HS-27A (cell line): ENCODE results near the gene PPFIA4.

Experiments
- DNase-seq: peaks from one replicate; pipeline ENCODE4 v3.0.0-alpha.2; 2012; ENCODE audit warnings: low read depth, missing footprints

PPFIA4 gene

DNA sequence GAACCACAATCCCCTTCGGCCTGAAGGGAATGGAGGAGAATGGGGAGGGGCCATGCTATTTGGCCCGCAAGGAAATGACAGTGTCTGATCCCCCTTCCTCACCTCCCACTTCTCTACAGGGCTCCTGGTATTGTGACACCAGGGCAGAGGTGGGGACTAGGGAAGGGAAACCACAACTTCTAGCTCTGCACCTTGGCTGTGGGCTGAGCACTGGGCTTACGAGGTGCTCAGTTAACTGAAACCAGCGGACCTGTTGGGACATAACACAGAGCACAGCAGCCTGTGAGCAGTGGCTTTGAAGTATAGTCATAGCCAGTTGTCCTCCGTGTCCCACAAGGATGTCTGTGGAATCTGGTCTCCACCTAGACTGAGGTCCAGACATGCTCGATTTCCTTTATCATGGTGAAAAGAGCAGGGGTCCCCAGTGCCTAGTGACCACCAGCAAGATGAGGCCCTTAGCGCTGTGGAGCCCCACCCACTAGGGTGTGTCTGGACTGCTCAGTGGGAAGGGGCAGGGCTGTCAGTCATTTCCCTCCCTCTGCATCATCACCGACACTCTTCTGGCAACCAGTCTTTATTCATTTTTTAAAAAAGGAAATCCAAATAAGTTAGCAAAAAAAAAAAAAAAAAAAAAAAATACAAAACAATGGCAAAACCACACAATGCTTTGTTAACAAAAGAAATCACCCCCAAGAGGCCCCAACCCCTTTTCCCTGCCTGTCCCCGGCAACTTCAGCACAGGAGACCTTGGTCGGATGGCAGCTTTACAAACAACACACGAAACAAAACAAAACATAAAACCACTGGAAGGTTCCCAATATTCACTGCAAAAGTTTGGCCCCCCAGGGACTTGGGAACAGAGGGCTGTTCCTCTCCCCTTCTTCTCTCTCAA lies 56.5 kb downstream of the PPFIA4 start:
- DNase-seq: no peak

DNA sequence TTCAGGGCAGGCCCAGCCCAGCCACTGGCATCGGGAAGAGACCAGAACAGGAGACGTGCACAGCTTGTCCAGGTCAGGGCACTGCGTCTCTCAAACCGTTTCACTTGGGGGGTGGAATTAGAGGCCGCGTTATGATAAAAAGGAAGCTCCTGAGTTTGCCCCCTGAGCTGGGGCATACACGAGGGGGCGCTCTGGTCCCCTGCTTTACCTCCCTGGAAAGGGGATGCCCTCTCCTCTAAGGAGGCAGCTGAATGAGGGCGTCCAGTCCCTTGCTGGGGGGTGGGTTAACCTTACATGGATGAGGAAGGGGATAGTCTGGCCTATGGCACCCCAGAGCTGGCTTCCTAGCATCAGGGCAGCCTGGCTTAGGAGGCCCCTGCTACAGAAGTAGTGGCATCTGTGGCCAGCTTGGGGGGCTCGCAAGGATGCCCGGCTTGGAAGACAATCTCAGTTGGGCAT lies 57.2 kb downstream of the PPFIA4 start:
- no peak for DNase-seq

DNA sequence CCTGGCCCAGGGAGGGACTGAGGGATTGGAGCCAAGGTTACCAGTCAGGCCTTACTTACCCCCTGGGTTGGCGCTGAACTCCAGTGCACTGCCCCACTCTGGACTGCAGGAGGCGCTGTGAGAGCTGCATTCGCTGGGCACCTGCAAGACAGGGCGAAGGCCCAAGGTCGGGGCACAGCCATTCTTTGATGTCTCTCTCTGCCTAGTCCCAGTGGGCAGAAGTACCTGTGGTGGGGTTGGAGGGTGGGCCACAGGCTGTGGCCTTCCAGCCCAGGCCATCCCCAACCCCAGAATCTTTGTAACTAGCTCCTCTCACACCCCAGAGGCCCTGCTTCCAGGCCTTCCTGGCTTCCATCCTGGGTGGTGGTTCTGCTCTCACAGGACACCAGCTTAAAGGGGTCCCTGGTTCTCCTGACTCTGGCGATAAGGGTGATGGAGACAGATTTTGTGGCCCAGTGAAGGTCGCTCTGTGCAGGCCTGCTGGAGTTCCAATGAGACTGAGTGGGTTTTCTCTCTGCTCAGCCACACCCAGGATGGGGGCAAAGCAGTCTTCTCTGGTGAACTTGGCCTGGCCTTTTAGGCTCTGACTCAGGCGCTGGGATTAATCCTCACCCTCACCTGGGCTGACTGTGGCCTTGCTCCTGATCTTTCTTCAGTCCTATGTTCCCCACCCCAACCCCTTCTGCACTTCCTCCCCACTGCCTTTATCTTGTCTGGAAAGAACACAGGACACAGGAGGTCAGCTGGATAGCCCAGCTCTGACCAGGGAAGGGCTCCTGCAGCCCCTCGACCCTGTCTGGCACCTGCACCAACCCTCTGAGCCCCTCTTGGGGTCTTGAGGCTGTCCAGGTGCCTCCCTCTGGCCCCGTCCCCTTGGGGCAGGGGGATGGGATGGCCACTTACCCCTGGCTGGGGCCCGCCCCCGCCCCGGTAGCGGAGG lies 58.6 kb downstream of the PPFIA4 start:
- no peak for DNase-seq

DNA sequence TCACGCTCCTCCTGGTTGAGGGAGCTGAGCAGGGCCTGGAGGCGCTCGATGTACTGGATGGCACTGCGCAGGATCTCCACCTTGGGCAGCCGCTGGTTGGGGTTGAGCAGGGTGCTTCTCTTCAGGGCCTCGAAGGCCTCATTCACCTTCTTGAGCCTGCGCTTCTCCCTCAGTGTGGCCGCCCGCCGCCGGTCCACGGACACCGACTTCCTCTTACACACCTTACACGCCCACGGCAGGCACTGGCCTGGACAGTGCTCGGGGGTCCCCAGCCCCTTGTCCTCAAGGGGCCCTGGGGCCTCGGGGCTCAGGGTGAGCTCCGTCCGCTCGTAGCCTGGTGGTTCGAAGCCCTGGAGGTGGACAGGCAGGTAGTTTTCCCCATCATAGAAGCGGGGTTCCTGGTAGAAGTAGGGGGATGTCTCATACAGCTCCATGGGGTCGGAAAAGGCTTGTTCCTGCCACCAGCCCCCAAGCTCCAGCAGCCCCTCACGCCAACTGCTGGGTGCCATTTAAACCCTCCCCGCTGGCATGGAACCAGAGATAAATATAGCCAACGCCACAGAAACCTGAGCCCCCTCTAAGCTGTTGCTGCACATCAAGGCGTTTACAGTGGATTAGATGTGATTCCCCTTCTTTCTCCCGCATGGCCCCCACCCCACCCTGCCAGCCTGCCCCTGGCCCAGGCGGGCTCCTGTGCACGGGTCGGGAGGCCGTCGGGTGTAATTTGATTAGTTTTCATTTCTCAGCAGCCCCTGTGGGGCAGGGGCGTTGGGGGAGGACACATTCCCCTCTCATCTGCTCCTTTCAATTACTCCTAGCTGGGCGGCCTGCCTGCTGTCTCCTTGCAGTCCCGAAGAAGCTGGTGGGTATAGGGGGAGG lies 59.5 kb downstream of the PPFIA4 start, which contains the start of gene MYOG:
Gene MYOG (minus strand): TSS at position 485 of the 879 bp plus-strand sequence. CDS start 51 bp downstream, at position 434.
- DNase-seq: no peak

DNA sequence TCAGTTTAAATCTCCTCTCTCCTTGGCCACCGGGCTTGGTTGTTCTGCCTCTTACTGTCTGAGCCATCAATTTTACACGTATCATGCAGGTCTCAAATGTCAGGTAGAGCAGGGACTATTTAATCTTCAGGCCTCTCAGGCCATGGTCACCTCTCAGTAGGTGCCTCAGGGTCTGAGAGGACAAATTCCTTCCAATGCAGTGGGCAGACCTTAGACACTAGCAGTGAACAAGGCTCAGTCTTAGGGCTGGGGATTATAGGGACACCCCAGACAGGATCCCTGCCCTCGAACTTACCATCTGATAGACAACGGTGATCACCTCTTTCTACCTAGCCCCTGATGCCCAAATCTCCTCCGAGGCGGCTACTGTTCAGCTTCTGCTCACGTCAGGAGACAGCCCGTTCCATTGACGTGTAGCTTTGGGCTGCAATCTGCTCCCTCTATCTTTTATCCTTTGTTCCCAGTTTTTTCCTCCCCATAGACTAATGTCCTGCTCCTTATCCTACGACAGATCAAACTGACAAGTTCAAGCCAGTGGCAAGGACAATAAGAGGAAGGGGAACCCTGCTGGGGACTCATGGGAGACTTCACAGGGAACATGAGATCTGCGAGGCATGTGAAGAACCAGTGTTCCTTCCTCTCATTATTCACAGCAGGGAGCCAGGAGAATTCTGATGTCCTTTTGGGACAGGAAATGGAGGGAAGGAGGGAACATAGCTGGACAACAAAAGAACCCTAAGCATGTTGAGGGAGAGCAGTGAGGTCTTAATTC lies 60.9 kb downstream of the PPFIA4 start:
- DNase-seq: no peak

DNA sequence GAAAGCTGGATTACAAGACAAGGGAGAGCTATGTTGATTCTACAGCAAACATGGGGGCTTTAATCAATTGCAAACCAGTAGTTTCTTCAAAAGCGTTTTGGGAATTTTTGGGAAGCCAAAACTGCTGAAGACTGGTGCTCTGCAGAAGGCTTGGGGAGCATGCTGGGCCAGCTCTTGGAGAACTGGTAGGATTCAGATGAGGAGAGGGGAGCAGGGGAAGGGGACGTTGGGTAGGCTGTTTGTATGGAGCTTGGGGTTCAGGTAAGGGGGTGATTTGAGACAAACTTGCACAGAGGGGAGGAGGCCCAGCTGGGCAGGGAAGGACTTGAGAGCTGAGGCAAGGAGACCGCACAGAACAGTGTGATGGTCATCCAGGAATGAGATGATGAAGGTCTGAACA lies 62.1 kb downstream of the PPFIA4 start:
- DNase-seq: no peak

DNA sequence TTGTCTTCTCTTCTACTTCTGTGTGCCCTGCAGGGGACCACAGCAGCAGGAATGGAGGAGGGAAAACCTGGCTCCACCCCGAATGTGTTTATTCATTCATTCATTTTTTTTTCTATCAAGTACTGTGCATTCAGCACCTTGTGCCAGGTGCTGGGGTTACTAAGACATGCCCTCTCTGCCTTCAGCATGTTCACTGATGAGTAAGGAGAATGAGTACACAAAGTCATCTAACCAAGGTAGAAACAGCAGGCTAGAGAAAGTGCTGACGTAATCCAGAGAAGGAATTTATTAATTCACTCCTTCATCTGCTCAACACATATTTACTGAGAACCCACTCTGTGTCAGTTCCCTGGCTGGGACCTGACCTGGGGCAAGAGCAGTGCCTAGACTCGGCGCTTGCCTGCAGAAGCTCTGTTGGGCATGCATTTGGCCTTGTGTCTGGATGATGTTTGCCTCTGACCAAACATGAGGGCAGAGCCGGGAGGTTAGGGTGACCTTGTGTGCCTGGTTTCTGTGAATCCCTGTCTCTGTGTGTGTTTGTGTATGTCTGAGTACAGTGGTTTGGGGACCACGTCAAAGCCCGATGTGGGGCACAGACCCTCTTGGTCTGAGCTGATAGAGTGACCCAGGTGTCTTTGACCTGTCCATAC lies 62.8 kb downstream of the PPFIA4 start:
- no peak for DNase-seq

DNA sequence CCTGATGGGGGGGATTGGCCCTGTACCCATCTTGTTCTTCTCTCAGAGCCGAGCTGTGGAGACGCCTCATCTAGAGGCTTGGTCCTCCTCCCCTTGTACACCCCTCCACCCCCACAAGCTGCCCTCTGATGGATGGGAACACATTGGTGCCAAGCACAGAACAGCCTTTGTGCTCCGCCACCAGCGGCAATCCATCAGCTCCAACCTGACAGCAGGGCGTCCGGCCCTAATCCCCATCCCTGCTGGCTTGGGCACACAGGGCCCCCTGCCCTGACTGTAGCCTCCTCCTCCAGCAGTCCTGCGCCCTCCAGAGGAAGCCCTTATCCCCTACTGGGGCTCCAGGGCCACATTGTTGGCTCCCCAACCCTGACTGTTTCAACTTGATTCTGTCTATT lies 63.4 kb downstream of the PPFIA4 start:
- DNase-seq: no peak

DNA sequence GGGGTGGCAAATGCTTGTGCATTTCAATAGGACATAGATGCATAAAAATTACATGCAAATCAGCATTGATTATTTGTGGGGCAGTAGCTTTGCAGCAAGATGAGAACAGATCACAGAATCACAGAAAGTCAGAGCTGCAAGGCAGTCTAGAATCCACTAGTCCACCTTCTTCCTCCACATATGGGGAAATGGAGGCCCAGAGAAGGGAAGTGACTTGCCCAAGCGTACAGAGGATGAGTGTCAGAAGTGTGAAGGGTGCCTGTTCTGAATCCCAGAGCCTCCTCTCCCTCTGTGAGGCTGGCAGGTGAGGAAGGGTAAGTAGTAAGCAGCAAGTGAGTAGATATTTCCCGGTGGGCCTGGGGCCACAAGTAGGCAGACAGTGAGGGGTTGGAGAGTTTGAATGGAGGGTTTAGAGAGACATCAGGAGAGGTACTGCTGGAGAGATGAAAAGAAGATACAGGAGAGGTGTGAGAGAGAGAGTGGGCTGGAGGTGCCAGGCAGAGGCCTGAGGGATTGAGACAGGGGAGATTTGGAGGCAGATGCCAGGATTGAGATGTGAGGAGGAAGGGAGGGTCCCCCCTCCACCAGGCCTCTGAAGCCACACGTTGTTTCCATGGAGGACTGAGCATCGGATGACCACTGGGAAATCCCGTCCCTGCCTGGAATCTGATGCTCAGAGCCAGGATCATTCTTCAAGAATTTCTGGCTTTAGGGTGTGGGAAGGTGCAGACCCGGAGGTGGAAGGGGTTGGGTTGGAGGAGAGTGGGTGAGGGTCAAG lies 64.3 kb downstream of the PPFIA4 start:
- no peak for DNase-seq

DNA sequence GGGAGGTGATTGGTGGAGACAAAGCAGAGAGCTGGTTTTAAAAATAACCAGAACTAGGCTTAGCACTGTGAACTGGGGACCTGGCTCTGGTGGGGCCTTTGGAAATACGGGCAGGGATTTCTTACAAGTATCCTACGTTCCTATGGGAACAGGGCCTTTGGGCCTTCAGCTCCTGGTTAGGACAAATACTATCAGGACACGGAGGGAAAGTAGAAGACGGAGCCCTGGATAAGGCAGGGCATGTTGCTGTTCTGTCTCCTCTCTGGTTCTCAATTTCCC lies 64.8 kb downstream of the PPFIA4 start:
- no peak for DNase-seq

DNA sequence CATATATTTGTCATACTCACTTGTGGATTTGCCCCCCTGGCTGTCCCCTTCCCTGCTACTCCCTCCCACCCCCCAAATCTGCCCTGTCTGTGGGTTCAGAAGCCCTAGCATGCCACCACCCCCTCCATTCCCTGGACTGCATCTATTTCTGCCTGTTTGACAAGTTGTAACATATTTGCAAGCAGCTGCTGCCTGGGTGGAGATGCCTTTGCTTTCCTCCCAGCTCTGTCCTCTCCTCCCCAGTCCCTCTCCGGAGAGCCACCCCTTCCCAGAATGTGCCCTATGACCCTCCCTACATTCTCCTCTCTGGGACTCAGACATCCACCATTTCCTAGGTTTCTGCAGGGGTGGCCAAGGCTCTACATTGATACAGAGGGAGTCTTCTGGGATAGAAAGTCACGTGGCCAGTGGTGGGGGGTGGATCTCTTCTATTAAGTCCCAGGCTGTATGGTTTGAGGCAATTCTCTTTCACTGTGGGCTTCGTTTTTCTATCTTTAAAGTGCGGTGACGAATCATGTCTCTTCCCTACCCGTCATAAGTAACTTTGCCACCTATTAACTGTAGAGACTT lies 65.6 kb downstream of the PPFIA4 start:
- DNase-seq: no peak

DNA sequence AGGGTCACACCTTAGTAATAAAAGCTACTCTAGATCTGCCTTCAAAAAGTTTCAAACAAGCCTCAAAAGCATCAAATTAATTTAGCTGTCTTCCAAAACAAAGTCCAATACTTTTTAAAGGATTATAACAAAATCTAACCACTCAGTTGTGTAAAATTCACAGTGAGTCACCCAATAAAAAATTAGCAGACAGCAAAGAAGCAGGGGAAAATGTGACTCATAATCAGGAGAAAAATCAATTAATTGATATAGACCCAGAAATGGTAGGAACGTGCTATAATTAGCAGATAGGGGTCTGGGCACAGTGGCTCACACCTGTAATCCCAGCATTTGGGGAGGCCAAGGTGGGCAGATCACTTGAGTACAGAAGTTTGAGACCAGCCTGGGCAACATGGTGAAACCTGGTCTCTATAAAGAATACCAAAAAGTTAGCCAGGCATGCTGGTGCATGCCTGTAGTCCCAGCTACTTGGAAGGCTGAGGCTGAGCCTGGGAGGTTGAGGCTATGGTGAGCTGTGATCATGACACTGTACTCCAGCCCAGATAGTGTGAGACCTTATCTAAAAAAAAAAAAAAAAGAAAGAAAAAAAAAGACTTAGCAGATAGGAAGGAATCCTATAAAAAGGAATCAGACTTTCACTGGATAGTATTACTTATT lies 67.6 kb downstream of the PPFIA4 start:
- DNase-seq: no peak

DNA sequence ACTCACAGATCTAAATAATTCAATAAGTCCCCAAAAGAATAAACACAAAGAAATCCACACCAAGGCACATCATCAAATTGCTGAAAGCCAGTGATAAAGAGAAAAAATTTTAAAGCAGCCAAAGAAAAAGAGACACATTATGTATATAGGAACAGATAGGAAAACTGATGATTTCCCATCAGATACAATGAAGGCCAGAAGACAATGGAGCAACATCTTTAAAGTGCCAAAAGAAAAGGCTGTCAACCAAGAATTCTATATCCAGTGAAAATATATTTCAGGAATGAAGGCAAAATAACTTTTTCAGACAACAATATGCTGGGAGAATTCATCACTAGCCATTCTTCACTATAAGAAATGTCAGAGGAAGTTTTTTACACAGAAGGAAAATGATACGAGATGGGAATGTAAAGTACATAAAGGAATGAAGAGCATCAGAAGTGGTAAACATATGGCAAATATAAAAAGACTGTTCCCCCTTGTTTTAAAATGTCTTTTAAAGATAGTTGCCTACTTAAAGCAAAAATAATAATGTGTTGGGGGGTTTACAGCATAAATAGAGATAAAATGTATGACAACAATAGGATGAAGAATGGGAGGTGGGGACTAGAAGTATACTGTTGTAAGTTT lies 68.9 kb downstream of the PPFIA4 start:
- no peak for DNase-seq

DNA sequence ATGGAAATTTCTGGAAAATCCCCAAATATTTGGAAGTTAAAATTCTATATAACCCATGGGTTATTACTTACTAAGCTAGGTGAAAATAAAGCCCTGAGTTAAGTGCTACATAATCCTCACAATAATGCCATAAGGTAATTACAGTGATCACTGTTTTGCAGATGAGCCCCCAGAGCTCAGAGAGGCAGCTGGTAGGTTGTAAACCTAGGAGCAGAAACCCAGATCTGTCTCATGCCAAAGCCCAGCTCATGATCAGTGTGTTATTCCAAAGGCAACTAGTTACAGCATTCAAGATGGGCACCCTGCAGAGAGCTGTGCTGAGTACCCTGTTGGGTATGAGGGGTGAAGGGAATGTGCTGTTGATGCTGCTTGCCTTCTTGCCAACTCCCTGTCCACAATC lies 70.3 kb downstream of the PPFIA4 start:
- no peak for DNase-seq

DNA sequence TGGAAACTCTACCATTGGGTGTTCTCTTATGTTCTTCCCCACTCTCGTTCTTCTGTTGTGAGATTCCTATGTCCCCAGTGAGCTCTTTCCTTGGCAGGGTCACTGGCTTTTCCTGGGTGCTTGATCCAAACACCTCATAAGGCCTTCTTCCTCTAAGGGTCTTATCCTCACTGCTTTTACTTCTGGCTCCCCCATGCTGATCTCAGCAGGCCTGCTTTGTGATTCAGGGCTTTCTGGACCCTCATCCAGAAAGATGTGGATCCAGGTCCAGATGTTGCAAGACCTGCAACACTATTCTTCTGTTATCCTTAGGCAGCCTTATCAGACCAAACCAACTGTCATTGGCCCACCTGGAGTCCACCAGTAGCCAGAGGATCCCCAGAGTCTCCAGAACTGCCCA lies 70.7 kb downstream of the PPFIA4 start:
- DNase-seq: no peak

DNA sequence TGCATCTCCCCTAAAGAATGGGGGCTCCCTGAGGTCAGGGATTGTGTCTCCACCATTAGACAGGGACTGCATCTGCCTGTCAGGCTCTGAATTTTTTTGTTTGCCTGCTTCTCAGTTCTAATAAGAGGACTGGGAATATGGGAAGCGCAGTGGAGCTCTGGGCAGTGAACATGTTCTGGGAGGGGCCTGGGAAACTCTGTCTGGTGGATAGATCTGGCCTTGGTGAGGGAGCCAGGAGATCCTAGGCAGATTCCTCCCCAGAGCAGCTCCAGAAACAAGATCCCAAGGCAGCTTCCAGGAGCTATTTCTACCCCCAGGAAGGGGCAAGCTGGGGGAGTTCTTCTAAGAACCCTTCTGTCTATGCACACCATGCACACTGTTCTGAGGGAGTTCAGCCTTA lies 72.2 kb downstream of the PPFIA4 start:
- no peak for DNase-seq

DNA sequence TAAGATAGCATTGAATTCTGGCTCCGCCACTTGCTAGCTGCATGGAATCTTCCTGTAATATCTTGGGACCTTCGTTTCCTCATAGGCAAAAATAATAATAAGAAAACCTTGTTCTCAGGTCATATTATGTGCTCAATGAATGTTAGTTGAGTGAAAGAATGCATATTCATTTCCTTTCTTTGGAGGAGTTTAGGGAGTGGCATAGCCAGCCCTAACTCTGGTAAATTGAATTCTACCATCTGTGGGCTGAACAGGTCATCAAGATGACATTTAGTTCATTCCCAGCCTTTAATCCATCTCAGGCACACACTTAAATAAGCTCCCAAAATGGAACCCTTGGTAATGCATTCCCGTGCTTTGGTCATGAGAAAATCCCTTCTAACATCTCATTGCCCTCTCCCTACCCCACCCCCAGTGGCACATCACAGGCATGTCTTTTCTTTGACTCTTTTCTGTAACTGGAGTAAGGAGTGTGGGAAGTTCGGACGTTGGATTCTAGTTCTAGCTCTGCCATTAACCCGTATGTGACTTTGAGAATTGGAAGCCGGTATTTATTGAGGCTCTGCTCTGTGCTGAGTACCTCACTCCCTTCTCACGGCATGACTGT lies 72.7 kb downstream of the PPFIA4 start:
- no peak for DNase-seq
